Measurements from ENCODE around the gene YTHDF1. TPM values are rescaled to one million over a fixed set of nuclear protein-coding genes. Genes with fewer than 3 reads are reported as not detected.

Gene YTHDF1
- total and polyA plus RNA-seq, 11 donors, result 14.7 to 38.2 (median 22.5) TPM

GRCh38 chr20:63188641-63189321 lies 27.1 kb downstream of the YTHDF1 start:
- Histone ChIP-seq H3K27ac (no peak overlapping the region), H3K27me3 (peaks cover 0 to 5% (median 0%) of the 10 kb centered on the region in 9 donors), H3K9me3 (no peaks in the 10 kb centered on the region), H3K4me3 (no peak overlapping the region), H3K4me1 (no peaks in the 10 kb centered on the region), H3K36me3 (no peaks in the 10 kb centered on the region)
- WGBS, 4 donors, result 62 to 74% (median 67%) methylated on average over 14 to 15 of the region's 15 CpGs
- intact Hi-C loops (cut with DNase I), result no loop called here
- TF ChIP-seq POLR2A (IDR thresholded peaks at IDR 0.05), result no peak
- TF ChIP-seq, protein P1, sequence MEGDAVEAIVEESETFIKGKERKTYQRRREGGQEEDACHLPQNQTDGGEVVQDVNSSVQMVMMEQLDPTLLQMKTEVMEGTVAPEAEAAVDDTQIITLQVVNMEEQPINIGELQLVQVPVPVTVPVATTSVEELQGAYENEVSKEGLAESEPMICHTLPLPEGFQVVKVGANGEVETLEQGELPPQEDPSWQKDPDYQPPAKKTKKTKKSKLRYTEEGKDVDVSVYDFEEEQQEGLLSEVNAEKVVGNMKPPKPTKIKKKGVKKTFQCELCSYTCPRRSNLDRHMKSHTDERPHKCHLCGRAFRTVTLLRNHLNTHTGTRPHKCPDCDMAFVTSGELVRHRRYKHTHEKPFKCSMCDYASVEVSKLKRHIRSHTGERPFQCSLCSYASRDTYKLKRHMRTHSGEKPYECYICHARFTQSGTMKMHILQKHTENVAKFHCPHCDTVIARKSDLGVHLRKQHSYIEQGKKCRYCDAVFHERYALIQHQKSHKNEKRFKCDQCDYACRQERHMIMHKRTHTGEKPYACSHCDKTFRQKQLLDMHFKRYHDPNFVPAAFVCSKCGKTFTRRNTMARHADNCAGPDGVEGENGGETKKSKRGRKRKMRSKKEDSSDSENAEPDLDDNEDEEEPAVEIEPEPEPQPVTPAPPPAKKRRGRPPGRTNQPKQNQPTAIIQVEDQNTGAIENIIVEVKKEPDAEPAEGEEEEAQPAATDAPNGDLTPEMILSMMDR (IDR thresholded peaks at IDR 0.05), result no peak
- DNase-seq, result no peak
- no peak for ATAC-seq

- Histone ChIP-seq H3K27ac (no peak overlapping the region), H3K36me3 (no peaks in the 10 kb centered on the region), H3K9me3 (no peaks in the 10 kb centered on the region), H3K4me1 (no peaks in the 10 kb centered on the region), H3K27me3 (peaks cover 0 to 10% (median 6%) of the 10 kb centered on the region in 9 donors), H3K4me3 (no peak overlapping the region)
- intact Hi-C loops (cut with DNase I), result no loop called here
- DNase-seq (peak in 1 of 5 donors; percentile 12), ATAC-seq (no peak)
- 79 to 87% (median 81%) methylated on average over 13 of the region's 13 CpGs for WGBS, 4 donors
- no peak for TF ChIP-seq POLR2A (IDR thresholded peaks at IDR 0.05)
- TF ChIP-seq, protein P1 (IDR thresholded peaks at IDR 0.05), result no peak
These were observed 27.8 kb downstream of the YTHDF1 start for GRCh38 chr20:63188159-63188442.

DNA sequence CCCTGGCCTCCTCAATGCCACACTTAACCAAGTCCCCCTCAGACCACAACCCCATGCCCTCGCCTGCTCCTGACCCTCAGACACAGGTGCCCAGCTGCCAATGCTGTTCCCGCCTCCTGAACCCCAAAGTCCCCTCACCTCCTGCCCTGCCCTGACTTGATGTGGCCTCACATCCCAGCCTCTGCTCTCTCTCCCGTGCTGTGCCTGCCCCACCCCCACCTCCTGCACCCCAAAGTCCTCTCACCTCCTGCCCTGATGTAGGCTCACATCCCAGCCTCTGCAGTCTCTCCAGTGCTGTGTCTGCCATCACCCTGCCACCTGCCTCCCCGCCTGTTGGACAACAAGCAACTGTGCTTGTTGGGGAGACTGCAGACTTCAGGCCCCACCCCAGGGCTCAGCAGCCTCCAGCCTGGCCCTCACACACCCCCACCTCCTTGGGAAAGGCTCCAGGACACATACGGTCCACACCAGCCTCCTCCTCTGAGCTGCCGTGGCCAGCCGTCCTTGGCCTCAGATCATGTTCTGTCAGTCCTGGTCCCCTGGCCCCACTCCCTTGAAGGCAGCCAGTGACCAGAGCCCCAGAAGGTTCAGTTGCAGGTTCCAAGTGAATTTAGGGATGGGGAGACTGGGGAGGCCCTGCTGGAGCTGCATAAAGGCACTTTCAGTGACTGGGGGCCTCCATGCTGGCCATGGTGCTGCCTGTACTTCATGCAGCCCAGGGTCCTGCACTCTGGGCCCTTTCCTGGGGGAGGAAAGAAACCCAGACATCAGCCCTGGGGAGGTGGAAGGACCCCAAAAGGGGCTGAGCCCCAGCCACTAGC lies 28.4 kb downstream of the YTHDF1 start:
- intact Hi-C loops (cut with DNase I), result no loop called here

More for the DNA sequence above, 28.4 kb downstream of the YTHDF1 start:
- H3K27me3 ChIP-seq, result peaks cover 0 to 15% (median 9%) of the 10 kb centered on the region in 9 donors
- TF ChIP-seq, protein P1 (IDR thresholded peaks at IDR 0.05), result no peak
- no peak for TF ChIP-seq POLR2A (IDR thresholded peaks at IDR 0.05)
- ATAC-seq (no peak), DNase-seq (peak in 1 of 5 donors; percentile 14)
- H3K36me3 ChIP-seq, result no peaks in the 10 kb centered on the region
- H3K4me1 ChIP-seq, result no peaks in the 10 kb centered on the region
- H3K9me3 ChIP-seq, result no peaks in the 10 kb centered on the region
- no peak overlapping the region for H3K27ac ChIP-seq
- H3K4me3 ChIP-seq, result no peak overlapping the region
- WGBS, 4 donors, result 69 to 86% (median 79%) methylated on average over 7 of the region's 7 CpGs
